Chondrocyte (in vitro differentiated cells): ENCODE data around the gene PTPRG. TPM values are rescaled to one million over a fixed set of nuclear protein-coding genes. Genes with fewer than 3 reads are reported as not detected.

Experiments used
- DNase-seq: peaks from one replicate; pipeline ENCODE4 v3.0.0; 2021; ENCODE audit warnings: mixed read lengths, low spot score
- H3K27ac Mint-ChIP-seq: one replicate; pipeline ENCODE4 v1.8.0; 2021; ENCODE audit warnings: mild to moderate bottlenecking, moderate library complexity, mixed read lengths; ENCODE audit not compliant: unreplicated experiment
- H3K27me3 Mint-ChIP-seq: 2 replicates; pipeline ENCODE4 v1.8.0; 2021; ENCODE audit warnings: low read depth, mixed read lengths
- H3K36me3 Mint-ChIP-seq: 2 replicates; pipeline ENCODE4 v1.8.0; 2021; ENCODE audit warnings: low read depth, mixed read lengths
- H3K4me1 Mint-ChIP-seq: 2 replicates; pipeline ENCODE4 v1.8.0; 2021; ENCODE audit warnings: low read depth, mild to moderate bottlenecking, mixed read lengths
- H3K4me3 Mint-ChIP-seq: one replicate; pipeline ENCODE4 v1.8.0; 2021; ENCODE audit warnings: mild to moderate bottlenecking, moderate library complexity, mixed read lengths; ENCODE audit not compliant: unreplicated experiment
- H3K9me3 Mint-ChIP-seq: 2 replicates; pipeline ENCODE4 v1.8.0; 2021; ENCODE audit warnings: low read depth, mixed read lengths
- CTCF ChIP-seq: fragments of 200-600 bp; sonication (generic); IDR thresholded peaks from 2 replicates; pipeline ENCODE4 v1.5.0; 2021; ENCODE audit warnings: antibody characterized with exemption, mild to moderate bottlenecking, moderate library complexity
- total RNA-seq: library from RNA; stranded (reverse); gene quantifications from 3 replicates; pipeline ENCODE4 v1.2.1, GENCODE V29; 2021

Gene PTPRG
- total RNA-seq, 1 donor from 2014 or later = 45.5 TPM

GRCh38 chr3:61885414-61885813 lies 324.0 kb downstream of the PTPRG start:
- Mint-ChIP-seq H3K4me1 (peaks cover 11% of the 10 kb centered on the region), H3K27me3 (no peaks in the 10 kb centered on the region), H3K4me3 (no peak overlapping the region), H3K27ac (no peak overlapping the region), H3K36me3 (no peaks in the 10 kb centered on the region), H3K9me3 (no peaks in the 10 kb centered on the region)
- no peak for TF ChIP-seq CTCF
- DNase-seq = no peak

- no peak for DNase-seq
- Mint-ChIP-seq H3K36me3 (no peaks in the 10 kb centered on the region), H3K9me3 (no peaks in the 10 kb centered on the region), H3K27ac (no peak overlapping the region), H3K4me3 (no peak overlapping the region), H3K4me1 (peaks cover 17% of the 10 kb centered on the region), H3K27me3 (no peaks in the 10 kb centered on the region)
- TF ChIP-seq CTCF = no peak
Observed at GRCh38 chr3:61887206-61887605, 325.8 kb downstream of the PTPRG start.

- no peak for DNase-seq
- H3K36me3 Mint-ChIP-seq = no peaks in the 10 kb centered on the region
- no peak for TF ChIP-seq CTCF
- H3K4me3 Mint-ChIP-seq = no peak overlapping the region
- H3K9me3 Mint-ChIP-seq = no peaks in the 10 kb centered on the region
- peaks cover 18% of the 10 kb centered on the region for H3K4me1 Mint-ChIP-seq
- H3K27me3 Mint-ChIP-seq = no peaks in the 10 kb centered on the region
- H3K27ac Mint-ChIP-seq = no peak overlapping the region
Observed at GRCh38 chr3:61889259-61889658, 327.9 kb downstream of the PTPRG start.

GRCh38 chr3:61890167-61890566 lies 328.8 kb downstream of the PTPRG start:
- H3K27ac Mint-ChIP-seq = no peak overlapping the region
- no peaks in the 10 kb centered on the region for H3K27me3 Mint-ChIP-seq
- H3K36me3 Mint-ChIP-seq = no peaks in the 10 kb centered on the region
- H3K4me1 Mint-ChIP-seq = peaks cover 27% of the 10 kb centered on the region
- no peak for DNase-seq
- no peak overlapping the region for H3K4me3 Mint-ChIP-seq
- no peaks in the 10 kb centered on the region for H3K9me3 Mint-ChIP-seq
- TF ChIP-seq CTCF = no peak

- no peak for DNase-seq
- TF ChIP-seq CTCF = no peak
- Mint-ChIP-seq H3K4me3 (no peak overlapping the region), H3K27ac (no peak overlapping the region), H3K36me3 (no peaks in the 10 kb centered on the region), H3K4me1 (peaks cover 32% of the 10 kb centered on the region), H3K9me3 (no peaks in the 10 kb centered on the region), H3K27me3 (no peaks in the 10 kb centered on the region)
Observed at GRCh38 chr3:61890586-61890985, 329.2 kb downstream of the PTPRG start.
